Vagina (tissue), 2 donors: Measurements from ENCODE around the gene SNAP47. TPM values are rescaled to one million over a fixed set of nuclear protein-coding genes. Genes with fewer than 3 reads are reported as not detected.
A peak's percentile ranks its signal among the peaks of the same experiment; 100 is the strongest.

Experiments
- DNase-seq, 2 donors: peaks; one replicate each; pipeline ENCODE4 v3.0.0-alpha.2; 2017; ENCODE audit errors: extremely low spot score in 2 of 2
- H3K27ac ChIP-seq: fragments of 200-600 bp; sonication (generic); one replicate; pipeline ENCODE4 v1.5.1; 2019
- H3K27me3 ChIP-seq: fragments of 200-600 bp; sonication (generic); one replicate; pipeline ENCODE4 v1.5.1; 2019
- H3K36me3 ChIP-seq, 2 donors: fragments of 200-600 bp; sonication (generic); one replicate each; pipeline ENCODE4 v1.5.1; 2017 to 2019
- H3K4me1 ChIP-seq: fragments of 200-600 bp; sonication (generic); one replicate; pipeline ENCODE4 v1.5.1; 2019
- H3K4me3 ChIP-seq, 2 donors: fragments of 200-600 bp; sonication (generic); 1 replicate in 1 of 2; 2 replicates in 1 of 2; pipeline ENCODE4 v1.5.1; 2016 to 2019
- H3K9me3 ChIP-seq: fragments of 200-600 bp; sonication (generic); one replicate; pipeline ENCODE4 v1.5.1; 2019
- POLR2A ChIP-seq, 2 donors: fragments of 450-650 bp; IDR thresholded peaks; one replicate each; pipeline ENCODE4 v1.6.1; 2017; ENCODE audit warnings: antibody characterized with exemption in 2 of 2, mild to moderate bottlenecking in 2 of 2, moderate library complexity in 2 of 2
- POLR2AphosphoS5 ChIP-seq, 2 donors: sonication (generic); formaldehyde crosslinking; IDR thresholded peaks; one replicate each; pipeline ENCODE4 v1.9.0; 2017; ENCODE audit warnings: antibody characterized with exemption in 2 of 2, mild to moderate bottlenecking in 2 of 2, low read depth in 1 of 2; ENCODE audit not compliant: insufficient read depth in 1 of 2
- intact Hi-C: fragments of 100-400 bp; cut with DNase I; formaldehyde crosslinking; loops from one replicate; pipeline ENCODE4 v1.15.1; 2023
- total RNA-seq: library from RNA; depleted of rRNA; stranded (reverse); fragments of >200 nt; gene quantifications from one replicate; pipeline ENCODE4 v1.2.3, GENCODE V29; 2016
- TF ChIP-seq, protein P1 (sequence below), 3 experiments: fragments of 450-650 bp in 2 of 3; fragments of 200-600 bp in 1 of 3; sonication (generic) in 1 of 3; IDR thresholded peaks; one replicate each; pipeline ENCODE4 v1.5.1; 2017 to 2019; ENCODE audit warnings: antibody characterized with exemption in 3 of 3, mild to moderate bottlenecking in 2 of 3, moderate library complexity in 2 of 3

Gene SNAP47
- total RNA-seq, 1 donor from 2014 or later = 28.7 TPM

DNA sequence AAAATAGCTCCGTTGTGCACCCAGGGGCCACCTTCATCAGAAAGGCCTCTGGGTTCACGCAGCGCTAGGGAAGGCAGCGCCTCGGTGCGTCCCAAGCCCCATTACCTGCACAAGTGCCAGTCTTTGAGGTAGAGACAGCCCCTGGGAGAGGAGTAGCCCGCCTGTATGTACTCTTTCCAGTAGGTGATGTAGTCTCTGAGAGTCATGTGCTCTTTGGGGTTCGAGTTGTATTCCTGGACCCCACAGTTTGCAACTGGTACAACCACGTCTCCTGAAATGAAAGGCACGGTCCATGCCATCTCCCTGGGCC is 734 bp upstream of the SNAP47 start:
- intact Hi-C loops = loop anchor here (10.0 kb wide), 1 partner anchor 350 kb away; the partner anchor contains the start of gene ARF1
- peak; percentile 82 to 84 for DNase-seq
- H3K9me3 ChIP-seq = no peaks in the 10 kb centered on the region
- peaks cover 0 to 7% of the 10 kb centered on the region in 2 donors for H3K36me3 ChIP-seq
- H3K27me3 ChIP-seq = no peaks in the 10 kb centered on the region
- H3K4me3 ChIP-seq = peak overlapping the region; percentile 91 to 92
- peak overlapping the region; percentile 92 for H3K27ac ChIP-seq
- TF ChIP-seq POLR2AphosphoS5 (IDR thresholded peaks at IDR 0.05; ENCODE audit: insufficient read depth in 1 of 2, low read depth in 1 of 2) = no peak
- TF ChIP-seq POLR2A (IDR thresholded peaks at IDR 0.05) = no peak
- TF ChIP-seq, protein P1, sequence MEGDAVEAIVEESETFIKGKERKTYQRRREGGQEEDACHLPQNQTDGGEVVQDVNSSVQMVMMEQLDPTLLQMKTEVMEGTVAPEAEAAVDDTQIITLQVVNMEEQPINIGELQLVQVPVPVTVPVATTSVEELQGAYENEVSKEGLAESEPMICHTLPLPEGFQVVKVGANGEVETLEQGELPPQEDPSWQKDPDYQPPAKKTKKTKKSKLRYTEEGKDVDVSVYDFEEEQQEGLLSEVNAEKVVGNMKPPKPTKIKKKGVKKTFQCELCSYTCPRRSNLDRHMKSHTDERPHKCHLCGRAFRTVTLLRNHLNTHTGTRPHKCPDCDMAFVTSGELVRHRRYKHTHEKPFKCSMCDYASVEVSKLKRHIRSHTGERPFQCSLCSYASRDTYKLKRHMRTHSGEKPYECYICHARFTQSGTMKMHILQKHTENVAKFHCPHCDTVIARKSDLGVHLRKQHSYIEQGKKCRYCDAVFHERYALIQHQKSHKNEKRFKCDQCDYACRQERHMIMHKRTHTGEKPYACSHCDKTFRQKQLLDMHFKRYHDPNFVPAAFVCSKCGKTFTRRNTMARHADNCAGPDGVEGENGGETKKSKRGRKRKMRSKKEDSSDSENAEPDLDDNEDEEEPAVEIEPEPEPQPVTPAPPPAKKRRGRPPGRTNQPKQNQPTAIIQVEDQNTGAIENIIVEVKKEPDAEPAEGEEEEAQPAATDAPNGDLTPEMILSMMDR (IDR thresholded peaks at IDR 0.05) = no peak
- peaks cover 44% of the 10 kb centered on the region for H3K4me1 ChIP-seq

DNA sequence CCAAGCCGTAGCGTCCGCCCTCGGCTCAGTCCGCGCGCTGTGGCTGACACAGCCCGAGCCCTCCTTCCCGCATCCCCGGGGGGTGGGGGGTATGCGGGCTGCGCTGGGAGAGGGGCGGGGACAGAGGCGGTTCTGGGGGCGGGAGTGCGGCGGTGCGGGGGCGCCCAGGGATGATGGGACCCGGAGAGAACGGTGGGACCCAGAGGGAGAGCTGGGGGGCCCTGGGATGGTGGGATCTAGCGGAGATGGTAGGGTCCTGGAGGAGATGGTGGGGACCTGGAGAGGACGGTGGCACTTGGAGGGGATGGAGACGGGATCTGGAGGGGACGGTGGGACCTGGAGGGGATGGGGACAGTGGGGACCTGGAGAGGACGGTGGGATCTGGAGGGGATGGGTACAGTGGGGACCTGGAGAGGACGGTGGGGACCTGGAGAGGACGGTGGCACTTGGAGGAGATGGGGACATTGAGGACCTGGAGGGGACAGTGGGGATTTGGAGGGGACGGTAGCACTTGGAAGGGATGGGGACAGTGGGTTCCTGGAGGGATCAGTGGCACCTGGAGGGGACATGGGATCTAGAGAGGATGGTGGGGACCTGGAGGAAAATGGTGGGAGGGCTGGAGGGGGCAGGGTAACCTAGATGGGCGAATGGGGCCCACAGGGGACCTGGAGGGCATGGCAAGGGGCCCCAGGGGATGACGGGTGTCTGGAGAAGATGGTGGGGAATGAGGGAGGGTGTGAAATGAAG is 477 bp downstream of the SNAP47 start:
- intact Hi-C loops = loop anchor here (10.0 kb wide), 1 partner anchor 349 kb away; the partner anchor contains the start of gene ARF1
- H3K27me3 ChIP-seq = no peaks in the 10 kb centered on the region
- H3K36me3 ChIP-seq = peaks cover 0 to 7% of the 10 kb centered on the region in 2 donors
- DNase-seq = no peak
- H3K27ac ChIP-seq = peak overlapping the region; percentile 92
- H3K4me1 ChIP-seq = peaks cover 34% of the 10 kb centered on the region
- TF ChIP-seq POLR2AphosphoS5 (IDR thresholded peaks at IDR 0.05; ENCODE audit: insufficient read depth in 1 of 2, low read depth in 1 of 2) (no peak), POLR2A (IDR thresholded peaks at IDR 0.05) (no peak)
- TF ChIP-seq, protein P1 (IDR thresholded peaks at IDR 0.05) = no peak
- H3K9me3 ChIP-seq = no peaks in the 10 kb centered on the region
- H3K4me3 ChIP-seq = peak overlapping the region; percentile 91 to 92

DNA sequence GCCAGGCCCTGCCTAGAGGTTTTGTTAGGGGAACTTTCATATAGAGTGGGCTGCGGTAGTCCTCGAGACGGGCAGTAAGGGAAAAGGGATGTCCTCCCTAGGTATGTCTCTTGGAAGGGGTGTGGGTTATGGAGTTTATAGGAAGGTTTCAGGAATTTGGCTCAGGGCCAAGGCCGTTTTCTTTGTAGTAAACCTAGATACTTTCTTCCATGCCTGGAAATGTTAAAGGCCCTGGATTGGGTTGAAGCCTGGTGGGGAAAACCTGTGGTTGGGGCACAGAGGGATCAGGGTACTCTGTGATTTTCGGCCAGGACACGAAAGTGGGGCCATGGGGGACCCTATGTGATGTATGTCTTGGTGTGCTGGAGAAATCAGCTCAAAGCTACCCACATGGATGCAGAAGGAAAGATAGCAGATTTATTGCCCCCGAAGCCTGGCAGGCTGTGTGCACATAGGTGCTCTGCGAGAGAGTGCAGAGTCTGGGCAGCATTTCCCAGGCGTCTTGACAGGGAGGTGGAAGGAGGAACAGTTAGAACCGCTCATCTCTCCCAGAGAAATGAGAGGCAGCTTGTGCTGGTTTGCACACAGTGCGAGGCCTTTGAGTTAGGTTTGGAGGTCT is 1.7 kb downstream of the SNAP47 start:
- intact Hi-C loops = loop anchor here (10.0 kb wide), 1 partner anchor 348 kb away; the partner anchor contains the start of gene ARF1
- H3K27me3 ChIP-seq = no peaks in the 10 kb centered on the region
- peaks cover 31% of the 10 kb centered on the region for H3K4me1 ChIP-seq
- no peak for DNase-seq
- no peak overlapping the region for H3K4me3 ChIP-seq
- no peaks in the 10 kb centered on the region for H3K9me3 ChIP-seq
- no peak for TF ChIP-seq POLR2A (IDR thresholded peaks at IDR 0.05)
- TF ChIP-seq, protein P1 (IDR thresholded peaks at IDR 0.05) = no peak
- no peak for TF ChIP-seq POLR2AphosphoS5 (IDR thresholded peaks at IDR 0.05; ENCODE audit: insufficient read depth in 1 of 2, low read depth in 1 of 2)
- no peak overlapping the region for H3K27ac ChIP-seq
- peaks cover 0 to 4% of the 10 kb centered on the region in 2 donors for H3K36me3 ChIP-seq

DNA sequence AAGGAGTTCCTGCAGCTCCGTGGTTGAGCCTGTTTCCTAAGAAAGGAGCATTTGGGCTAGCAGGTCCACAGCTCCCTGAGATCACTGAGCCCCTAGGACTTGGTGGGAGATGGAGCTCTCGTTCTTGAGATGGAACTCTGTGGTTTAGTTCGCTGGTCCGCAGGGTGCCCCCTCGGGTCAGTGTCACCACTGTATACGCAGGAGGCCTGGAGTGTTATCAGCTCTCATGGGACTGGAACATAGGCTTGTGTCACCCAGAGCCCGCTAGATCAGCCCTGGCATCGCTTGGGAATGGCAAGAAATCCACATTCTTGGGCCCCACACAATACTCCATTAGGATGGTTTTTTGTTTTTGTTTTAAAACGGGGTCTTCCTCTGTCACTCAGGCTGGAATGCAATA is 3.6 kb downstream of the SNAP47 start:
- Histone ChIP-seq H3K27me3 (no peaks in the 10 kb centered on the region), H3K4me1 (peaks cover 22% of the 10 kb centered on the region), H3K36me3 (no peaks in the 10 kb centered on the region), H3K27ac (no peak overlapping the region), H3K9me3 (no peaks in the 10 kb centered on the region), H3K4me3 (no peak overlapping the region)
- intact Hi-C loops = loop anchor here (10.0 kb wide), 1 partner anchor 346 kb away; the partner anchor contains the start of gene ARF1
- TF ChIP-seq, protein P1 (IDR thresholded peaks at IDR 0.05) = no peak
- no peak for TF ChIP-seq POLR2AphosphoS5 (IDR thresholded peaks at IDR 0.05; ENCODE audit: insufficient read depth in 1 of 2, low read depth in 1 of 2)
- no peak for TF ChIP-seq POLR2A (IDR thresholded peaks at IDR 0.05)
- no peak for DNase-seq
